ENCODE data around the gene HOXD1.

Gene HOXD1

DNA sequence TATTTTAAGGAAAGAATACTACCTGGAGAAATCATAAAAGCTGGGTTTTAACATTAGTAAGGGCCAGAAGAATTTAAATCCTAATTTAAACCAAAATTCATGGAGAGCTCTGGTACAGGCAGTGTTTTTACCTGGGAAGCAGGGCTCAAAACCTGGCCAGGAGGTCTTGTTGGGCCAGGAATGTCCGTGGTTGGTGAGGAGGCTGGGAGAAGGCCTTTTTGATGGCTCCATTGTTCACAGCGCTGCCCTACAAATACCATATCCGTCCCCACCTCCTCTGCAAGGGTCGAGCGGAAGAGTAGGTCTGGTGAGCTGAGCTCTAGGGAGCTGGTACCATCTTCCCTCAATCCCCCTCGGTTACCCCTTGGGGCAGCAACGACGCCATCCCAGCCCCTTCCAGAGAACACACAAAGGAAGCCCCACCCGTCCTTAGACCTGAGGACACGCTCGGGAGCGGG lies 10.9 kb upstream of the HOXD1 start:
- intact Hi-C loops (cut with DNase I): no loop called here
- no peak for DNase-seq

GRCh38 chr2:176178038-176178756 lies 10.3 kb upstream of the HOXD1 start:
- intact Hi-C loops (cut with DNase I): no loop called here
- peak in 1 of 10 donors; percentile 84 for DNase-seq

- DNase-seq: no peak
- intact Hi-C loops (cut with DNase I): no loop called here
Observed at GRCh38 chr2:176178757-176179295, 9.6 kb upstream of the HOXD1 start.

DNA sequence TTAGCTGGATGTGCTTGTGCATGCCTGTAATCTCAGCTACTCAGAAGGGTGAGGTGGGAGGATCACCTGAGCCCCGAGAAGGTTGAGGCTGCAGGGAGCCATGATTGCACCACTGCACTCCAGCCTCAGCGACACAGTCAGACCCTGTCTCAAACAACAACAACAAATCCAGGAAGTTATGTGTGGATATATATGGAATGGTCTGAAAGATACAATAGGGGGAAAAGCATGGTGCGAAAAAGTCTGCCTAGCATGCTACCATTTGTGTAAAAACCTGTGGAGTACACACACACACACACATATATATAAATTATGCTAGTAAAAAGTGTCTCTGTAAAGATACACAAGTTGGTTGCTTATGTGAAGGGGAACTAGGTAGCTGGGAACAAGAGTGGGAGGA lies 6.9 kb upstream of the HOXD1 start:
- no peak for DNase-seq
- intact Hi-C loops (cut with DNase I): no loop called here

- intact Hi-C loops (cut with DNase I): no loop called here
- DNase-seq: no peak
Observed at GRCh38 chr2:176182671-176183070, 5.8 kb upstream of the HOXD1 start.

DNA sequence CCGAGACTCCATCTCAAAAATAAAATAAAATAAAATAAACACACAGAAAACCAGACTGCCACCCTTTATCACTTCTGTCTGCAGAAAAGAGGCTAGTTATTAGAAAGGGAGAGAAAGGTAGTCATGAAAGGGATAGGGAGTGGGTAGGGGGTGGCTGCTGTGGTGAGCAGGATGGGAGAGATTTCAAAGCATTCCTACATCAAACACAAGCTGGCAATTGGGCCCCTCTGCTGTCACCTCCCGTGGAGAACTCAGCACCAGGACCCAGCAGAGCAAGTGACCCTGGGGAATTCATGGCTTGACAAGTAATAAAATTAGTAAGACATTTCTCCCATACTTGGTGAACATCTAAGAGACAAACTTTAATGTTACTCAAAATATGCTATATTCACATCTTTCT lies 3.7 kb upstream of the HOXD1 start:
- intact Hi-C loops (cut with DNase I): no loop called here
- DNase-seq: no peak

GRCh38 chr2:176186024-176186423 lies 2.4 kb upstream of the HOXD1 start:
- DNase-seq: no peak
- intact Hi-C loops (cut with DNase I): no loop called here

GRCh38 chr2:176187200-176187898 lies 1.1 kb upstream of the HOXD1 start:
- peak in 1 of 10 donors; percentile 30 for DNase-seq
- intact Hi-C loops (cut with DNase I): no loop called here

DNA sequence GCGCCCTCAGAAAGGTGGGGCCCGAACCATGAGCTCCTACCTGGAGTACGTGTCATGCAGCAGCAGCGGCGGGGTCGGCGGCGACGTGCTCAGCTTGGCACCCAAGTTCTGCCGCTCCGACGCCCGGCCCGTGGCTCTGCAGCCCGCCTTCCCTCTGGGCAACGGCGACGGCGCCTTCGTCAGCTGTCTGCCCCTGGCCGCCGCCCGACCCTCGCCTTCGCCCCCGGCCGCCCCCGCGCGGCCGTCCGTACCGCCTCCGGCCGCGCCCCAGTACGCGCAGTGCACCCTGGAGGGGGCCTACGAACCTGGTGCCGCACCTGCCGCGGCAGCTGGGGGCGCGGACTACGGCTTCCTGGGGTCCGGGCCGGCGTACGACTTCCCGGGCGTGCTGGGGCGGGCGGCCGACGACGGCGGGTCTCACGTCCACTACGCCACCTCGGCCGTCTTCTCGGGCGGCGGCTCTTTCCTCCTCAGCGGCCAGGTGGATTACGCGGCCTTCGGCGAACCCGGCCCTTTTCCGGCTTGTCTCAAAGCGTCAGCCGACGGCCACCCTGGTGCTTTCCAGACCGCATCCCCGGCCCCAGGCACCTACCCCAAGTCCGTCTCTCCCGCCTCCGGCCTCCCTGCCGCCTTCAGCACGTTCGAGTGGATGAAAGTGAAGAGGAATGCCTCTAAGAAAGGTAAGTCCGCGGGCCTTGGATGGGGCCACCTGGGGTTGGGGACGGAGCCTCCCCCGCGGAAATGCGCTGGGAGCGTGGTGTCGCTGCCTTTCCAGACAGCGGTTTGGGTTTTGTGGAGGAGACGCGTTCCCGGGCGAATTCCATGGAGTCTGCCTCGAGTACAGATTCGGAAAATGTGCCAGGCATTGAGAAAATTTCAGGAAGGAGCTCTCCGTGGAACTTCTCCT lies 559 bp downstream of the HOXD1 start:
- peak in 1 of 10 donors; percentile 23 for DNase-seq
- intact Hi-C loops (cut with DNase I): no loop called here

DNA sequence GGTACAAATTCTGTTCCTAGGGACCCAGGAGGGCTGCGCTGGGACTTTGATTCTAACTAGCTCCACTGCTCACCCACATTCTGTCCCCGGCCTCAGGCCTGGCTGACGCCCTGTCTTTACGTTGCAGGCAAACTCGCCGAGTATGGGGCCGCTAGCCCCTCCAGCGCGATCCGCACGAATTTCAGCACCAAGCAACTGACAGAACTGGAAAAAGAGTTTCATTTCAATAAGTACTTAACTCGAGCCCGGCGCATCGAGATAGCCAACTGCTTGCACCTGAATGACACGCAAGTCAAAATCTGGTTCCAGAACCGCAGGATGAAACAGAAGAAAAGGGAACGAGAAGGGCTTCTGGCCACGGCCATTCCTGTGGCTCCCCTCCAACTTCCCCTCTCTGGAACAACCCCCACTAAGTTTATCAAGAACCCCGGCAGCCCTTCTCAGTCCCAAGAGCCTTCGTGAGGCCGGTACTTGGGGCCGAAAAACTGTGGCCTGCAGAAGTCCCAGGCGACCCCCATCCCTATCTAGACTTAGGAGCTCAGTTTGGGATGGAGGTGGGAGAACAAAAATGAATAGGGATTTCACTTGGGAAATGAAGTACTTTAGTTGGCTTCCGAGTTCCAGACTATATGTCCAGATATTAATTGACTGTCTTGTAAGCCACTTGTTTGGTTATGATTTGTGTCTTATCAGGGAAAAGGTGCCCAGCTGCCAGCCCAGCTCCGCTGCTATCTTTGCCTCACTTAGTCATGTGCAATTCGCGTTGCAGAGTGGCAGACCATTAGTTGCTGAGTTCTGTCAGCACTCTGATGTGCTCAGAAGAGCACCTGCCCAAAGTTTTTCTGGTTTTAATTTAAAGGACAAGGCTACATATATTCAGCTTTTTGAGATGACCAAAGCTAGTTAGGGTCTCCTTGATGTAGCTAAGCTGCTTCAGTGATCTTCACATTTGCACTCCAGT lies 1.5 kb downstream of the HOXD1 start:
- DNase-seq: peak in 1 of 10 donors; percentile 31
- intact Hi-C loops (cut with DNase I): loop anchor here (5.0 kb wide), 1 partner anchor 52 kb away; no protein-coding TSS in a partner anchor

DNA sequence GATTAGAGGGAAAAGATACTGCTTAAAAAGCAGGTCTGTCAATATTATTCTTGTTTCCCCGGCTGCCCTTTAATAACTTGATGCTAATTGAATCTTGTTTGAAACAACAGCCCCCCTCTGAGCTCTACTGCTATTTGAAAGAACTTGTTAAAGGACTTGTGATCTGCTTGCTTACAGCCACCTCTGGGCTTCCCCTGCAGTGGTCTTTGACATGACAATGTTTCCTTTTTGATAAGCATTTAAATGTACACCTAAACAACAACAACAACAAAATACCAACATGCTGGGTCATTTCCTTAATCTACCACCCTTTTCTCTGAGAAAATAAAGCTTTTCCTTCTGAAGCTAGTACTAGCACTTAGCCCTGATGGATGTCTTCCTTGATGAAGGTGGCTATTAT lies 3.9 kb downstream of the HOXD1 start:
- DNase-seq: no peak
- intact Hi-C loops (cut with DNase I): loop anchor here (5.0 kb wide), 1 partner anchor 50 kb away; no protein-coding TSS in a partner anchor

DNA sequence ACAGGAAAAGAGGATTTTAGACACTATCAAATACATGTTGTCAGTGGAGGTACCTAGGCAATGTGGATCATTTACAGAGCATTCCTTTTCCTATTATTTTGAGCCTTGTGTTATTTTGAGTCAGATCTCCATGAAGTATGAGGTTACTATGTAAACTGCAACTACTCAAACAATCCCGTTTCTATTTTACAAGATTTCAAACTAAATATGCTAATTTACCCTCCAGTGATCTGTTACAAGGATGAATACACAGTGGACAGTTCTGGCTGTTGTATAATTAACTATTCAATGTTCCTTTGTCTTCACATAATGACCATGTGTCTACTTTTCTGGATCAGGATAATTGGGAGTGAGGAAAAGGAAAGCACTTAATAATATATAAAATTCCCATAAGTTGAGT lies 4.6 kb downstream of the HOXD1 start:
- intact Hi-C loops (cut with DNase I): loop anchor here (5.0 kb wide), 1 partner anchor 49 kb away; no protein-coding TSS in a partner anchor

GRCh38 chr2:176199902-176200301 lies 11.4 kb downstream of the HOXD1 start:
- intact Hi-C loops (cut with DNase I): no loop called here
- no peak for DNase-seq

More for the DNA sequence above, 4.6 kb downstream of the HOXD1 start:
- DNase-seq: no peak

DNA sequence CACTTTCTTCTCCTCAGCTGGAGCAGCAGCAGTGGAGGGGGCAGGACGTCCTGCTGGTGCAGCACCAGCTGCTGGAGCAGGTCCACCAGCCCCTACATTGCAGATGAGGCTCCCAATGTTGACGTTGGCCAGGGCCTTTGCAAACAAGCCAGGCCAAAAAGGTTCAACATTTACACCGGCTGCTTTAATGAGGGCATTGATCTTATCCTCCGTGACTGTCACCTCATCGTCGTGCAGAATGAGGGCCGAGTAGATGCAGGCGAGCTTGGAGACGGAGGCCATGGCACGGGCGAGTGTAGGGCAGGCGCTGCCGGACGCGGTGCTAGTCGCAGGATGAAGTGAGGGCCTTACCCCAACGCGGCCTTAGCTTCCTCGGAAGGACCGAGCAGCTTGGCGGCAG lies 12.5 kb downstream of the HOXD1 start:
- DNase-seq: peak in 1 of 10 donors; percentile 24
- intact Hi-C loops (cut with DNase I): no loop called here

DNA sequence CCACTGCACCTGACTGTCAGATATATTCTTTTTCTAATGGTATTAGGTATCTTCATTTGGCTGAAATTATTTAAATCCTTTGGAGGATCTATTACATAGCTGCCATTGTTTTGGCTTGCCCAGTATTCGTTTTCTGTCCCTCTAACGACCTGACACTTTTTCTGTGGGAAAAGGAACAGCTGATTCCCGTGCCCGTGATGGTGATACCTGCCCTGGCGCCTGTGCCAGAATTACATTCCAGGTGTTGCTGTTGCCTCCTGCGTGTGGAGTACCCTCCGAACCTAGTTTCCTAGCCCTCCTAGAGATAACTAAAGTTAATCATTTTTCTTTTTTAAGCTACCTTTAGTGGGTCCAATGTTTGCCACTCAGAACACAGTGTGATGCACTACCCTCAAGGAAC lies 14.0 kb downstream of the HOXD1 start:
- DNase-seq: no peak
- intact Hi-C loops (cut with DNase I): no loop called here

DNA sequence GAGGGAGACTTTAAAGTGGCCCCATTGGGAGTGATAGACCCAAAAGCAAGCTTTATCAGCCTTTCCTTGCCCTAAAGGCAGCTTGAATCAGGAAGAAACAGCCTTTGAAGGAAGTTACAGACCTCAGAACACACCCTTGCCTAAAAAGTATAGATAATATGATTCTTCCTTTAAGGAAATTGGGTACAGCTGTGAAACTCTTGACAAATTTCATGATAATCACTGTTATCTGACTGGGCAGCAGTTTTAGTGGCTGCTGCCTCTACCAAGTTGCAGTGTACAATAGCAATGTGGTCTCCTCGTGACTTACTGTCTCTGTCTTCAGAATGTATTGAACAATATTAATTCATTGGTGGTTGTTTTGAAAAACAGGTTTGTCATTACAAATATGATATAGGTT lies 16.7 kb downstream of the HOXD1 start:
- intact Hi-C loops (cut with DNase I): no loop called here
- no peak for DNase-seq

DNA sequence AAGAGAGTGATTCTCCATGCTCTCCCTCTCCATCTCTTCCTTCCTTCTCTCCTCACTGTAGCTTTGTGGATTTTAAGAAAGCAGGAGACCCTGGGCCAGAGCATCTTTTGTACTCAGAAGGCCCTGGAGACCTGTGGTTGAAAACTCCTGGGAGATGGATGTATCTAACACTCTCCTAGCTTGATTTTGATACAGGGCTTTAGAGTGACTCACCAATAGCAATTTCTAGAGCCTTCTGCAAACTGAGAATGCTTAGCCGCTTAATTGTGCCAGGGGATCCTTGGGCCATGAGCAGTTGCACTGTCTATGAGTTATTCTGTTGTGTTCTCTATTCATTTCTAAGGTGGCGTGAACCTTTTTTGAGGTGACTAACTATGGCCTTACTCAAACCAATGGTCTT lies 17.7 kb downstream of the HOXD1 start:
- intact Hi-C loops (cut with DNase I): no loop called here
- no peak for DNase-seq

DNA sequence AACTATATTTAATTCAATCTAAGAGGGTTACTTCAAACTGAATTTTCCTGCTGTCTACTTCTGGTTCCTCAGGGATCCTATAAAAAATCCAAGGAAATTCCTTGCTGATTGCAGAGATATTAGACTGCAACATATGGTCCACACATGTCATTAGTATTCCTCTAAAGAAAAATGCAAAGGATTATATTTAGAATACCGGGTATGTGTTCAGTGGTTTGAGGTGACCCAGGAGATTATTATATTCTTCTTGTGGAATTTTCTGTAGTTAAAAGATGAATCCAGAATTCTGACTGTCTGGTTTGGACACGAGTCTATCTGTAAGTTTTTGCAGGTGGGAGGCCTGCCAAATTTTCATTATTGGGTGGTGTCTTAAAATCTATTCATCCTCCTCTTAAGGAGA lies 18.2 kb downstream of the HOXD1 start:
- DNase-seq: no peak
- intact Hi-C loops (cut with DNase I): no loop called here

- DNase-seq: no peak
- intact Hi-C loops (cut with DNase I): no loop called here
Observed at GRCh38 chr2:176211110-176211509, 22.6 kb downstream of the HOXD1 start.
